ENCODE measurements around the gene ECE2.

ECE2 gene

GRCh38 chr3:184291044-184291737 lies 15.4 kb downstream of the ECE2 start:
- no peaks in the 10 kb centered on the region for H3K36me3 ChIP-seq (ENCODE audit: control insufficient read depth in 2 of 2, insufficient read depth in 1 of 2, low read length in 2 of 2)
- H3K4me1 ChIP-seq (ENCODE audit: control insufficient read depth, insufficient read depth, low read length), result no peaks in the 10 kb centered on the region
- ChIA-PET CTCF (interaction anchor here (0.6 to 1.3 kb wide), 3 partner anchors 72 to 382 kb away, joined by 3 to 4 read pairs (median 4); partner anchors contain the start of gene ABCC5), POLR2A (interaction anchor here (0.5 kb wide), 1 partner anchor 8 kb away, joined by 5 read pairs; no protein-coding TSS in a partner anchor)
- TF ChIP-seq PBX3 (CRISPR knock-in tag; IDR thresholded peaks at IDR 0.05) (no peak), ZBTB11 (tag by site-specific recombination; conservative IDR thresholded peaks at IDR 0.05; ENCODE audit: low read depth) (no peak), ZFP37 (tag by site-specific recombination; IDR thresholded peaks at IDR 0.05) (no peak), ZNF354C (tag by site-specific recombination; IDR thresholded peaks at IDR 0.05; ENCODE audit: borderline replicate concordance, low read depth) (no peak), ZNF311 (tag by site-specific recombination; IDR thresholded peaks at IDR 0.05; ENCODE audit: borderline replicate concordance) (no peak)
- H3K27ac ChIP-seq (ENCODE audit: extremely low read depth, low read depth, low read length), result no peak overlapping the region
- H3K9me3 ChIP-seq (ENCODE audit: control insufficient read depth, insufficient read depth, low read depth, low read length), result no peaks in the 10 kb centered on the region
- no peak overlapping the region for H3K4me3 ChIP-seq (ENCODE audit: low read depth, low read length)

DNA sequence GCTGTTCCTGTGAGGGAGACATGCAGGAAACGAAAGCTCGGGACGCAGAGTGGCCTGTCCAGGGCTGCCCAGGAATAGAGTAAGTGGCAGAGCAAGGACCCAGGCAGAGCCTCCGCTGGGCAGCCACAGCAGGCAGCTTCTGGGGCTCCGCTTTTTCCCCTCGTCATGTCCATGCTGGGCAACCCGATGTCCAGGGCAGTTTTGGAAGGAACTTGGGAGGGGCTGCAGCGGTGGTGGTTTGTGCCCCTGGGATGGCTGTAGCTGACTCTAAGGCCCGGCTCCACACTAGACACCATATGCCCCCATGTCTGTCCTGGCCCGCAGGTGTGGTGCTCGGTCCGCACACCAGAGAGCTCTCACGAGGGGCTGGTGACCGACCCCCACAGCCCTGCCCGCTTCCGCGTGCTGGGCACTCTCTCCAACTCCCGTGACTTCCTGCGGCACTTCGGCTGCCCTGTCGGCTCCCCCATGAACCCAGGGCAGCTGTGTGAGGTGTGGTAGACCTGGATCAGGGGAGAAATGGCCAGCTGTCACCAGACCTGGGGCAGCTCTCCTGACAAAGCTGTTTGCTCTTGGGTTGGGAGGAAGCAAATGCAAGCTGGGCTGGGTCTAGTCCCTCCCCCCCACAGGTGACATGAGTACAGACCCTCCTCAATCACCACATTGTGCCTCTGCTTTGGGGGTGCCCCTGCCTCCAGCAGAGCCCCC lies 16.1 kb downstream of the ECE2 start:
- ChIA-PET CTCF (interaction anchor here (0.6 to 1.1 kb wide), 3 partner anchors 73 to 407 kb away, joined by 3 to 4 read pairs (median 3); partner anchors contain the start of gene PARL), POLR2A (interaction anchor here (0.5 kb wide), 1 partner anchor 9 kb away, joined by 5 read pairs; no protein-coding TSS in a partner anchor)
- no peaks in the 10 kb centered on the region for H3K9me3 ChIP-seq (ENCODE audit: control insufficient read depth, insufficient read depth, low read depth, low read length)
- no peaks in the 10 kb centered on the region for H3K36me3 ChIP-seq (ENCODE audit: control insufficient read depth in 2 of 2, insufficient read depth in 1 of 2, low read length in 2 of 2)
- no peak overlapping the region for H3K27ac ChIP-seq (ENCODE audit: extremely low read depth, low read depth, low read length)
- no peaks in the 10 kb centered on the region for H3K4me1 ChIP-seq (ENCODE audit: control insufficient read depth, insufficient read depth, low read length)
- H3K4me3 ChIP-seq (ENCODE audit: low read depth, low read length), result no peak overlapping the region
- TF ChIP-seq, protein P1, sequence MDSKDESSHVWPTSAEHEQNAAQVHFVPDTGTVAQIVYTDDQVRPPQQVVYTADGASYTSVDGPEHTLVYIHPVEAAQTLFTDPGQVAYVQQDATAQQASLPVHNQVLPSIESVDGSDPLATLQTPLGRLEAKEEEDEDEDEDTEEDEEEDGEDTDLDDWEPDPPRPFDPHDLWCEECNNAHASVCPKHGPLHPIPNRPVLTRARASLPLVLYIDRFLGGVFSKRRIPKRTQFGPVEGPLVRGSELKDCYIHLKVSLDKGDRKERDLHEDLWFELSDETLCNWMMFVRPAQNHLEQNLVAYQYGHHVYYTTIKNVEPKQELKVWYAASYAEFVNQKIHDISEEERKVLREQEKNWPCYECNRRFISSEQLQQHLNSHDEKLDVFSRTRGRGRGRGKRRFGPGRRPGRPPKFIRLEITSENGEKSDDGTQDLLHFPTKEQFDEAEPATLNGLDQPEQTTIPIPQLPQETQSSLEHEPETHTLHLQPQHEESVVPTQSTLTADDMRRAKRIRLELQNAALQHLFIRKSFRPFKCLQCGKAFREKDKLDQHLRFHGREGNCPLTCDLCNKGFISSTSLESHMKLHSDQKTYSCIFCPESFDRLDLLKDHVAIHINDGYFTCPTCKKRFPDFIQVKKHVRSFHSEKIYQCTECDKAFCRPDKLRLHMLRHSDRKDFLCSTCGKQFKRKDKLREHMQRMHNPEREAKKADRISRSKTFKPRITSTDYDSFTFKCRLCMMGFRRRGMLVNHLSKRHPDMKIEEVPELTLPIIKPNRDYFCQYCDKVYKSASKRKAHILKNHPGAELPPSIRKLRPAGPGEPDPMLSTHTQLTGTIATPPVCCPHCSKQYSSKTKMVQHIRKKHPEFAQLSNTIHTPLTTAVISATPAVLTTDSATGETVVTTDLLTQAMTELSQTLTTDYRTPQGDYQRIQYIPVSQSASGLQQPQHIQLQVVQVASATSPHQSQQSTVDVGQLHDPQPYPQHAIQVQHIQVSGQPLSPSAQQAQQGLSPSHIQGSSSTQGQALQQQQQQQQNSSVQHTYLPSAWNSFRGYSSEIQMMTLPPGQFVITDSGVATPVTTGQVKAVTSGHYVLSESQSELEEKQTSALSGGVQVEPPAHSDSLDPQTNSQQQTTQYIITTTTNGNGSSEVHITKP (tag by site-specific recombination; IDR thresholded peaks at IDR 0.05), result no peak
- TF ChIP-seq ZNF610 (tag by site-specific recombination; IDR thresholded peaks at IDR 0.05; ENCODE audit: borderline replicate concordance) (no peak), ZNF311 (tag by site-specific recombination; IDR thresholded peaks at IDR 0.05; ENCODE audit: borderline replicate concordance) (no peak), ZNF394 (tag by site-specific recombination; IDR thresholded peaks at IDR 0.05; ENCODE audit: borderline replicate concordance) (no peak), KLF1 (tag by site-specific recombination; IDR thresholded peaks at IDR 0.05) (no peak), ZNF114 (tag by site-specific recombination; IDR thresholded peaks at IDR 0.05) (no peak), ZNF791 (tag by site-specific recombination; IDR thresholded peaks at IDR 0.05) (no peak), ZNF629 (tag by site-specific recombination; IDR thresholded peaks at IDR 0.05) (no peak), ZNF530 (tag by site-specific recombination; IDR thresholded peaks at IDR 0.05; ENCODE audit: low read depth) (no peak), ZNF488 (tag by site-specific recombination; IDR thresholded peaks at IDR 0.05) (no peak), GLIS1 (tag by site-specific recombination; IDR thresholded peaks at IDR 0.05) (no peak), AEBP2 (tag by site-specific recombination; IDR thresholded peaks at IDR 0.05; ENCODE audit: borderline replicate concordance) (no peak), GLI4 (tag by site-specific recombination; IDR thresholded peaks at IDR 0.05) (no peak), ZNF175 (tag by site-specific recombination; IDR thresholded peaks at IDR 0.05) (no peak)

All from HEK293 (cell line).